C4-2B (cell line): ENCODE data around the gene MORN1.

ENCODE experiments used
- ZFX ChIP-seq: fragments of 450-650 bp; IDR thresholded peaks from 2 replicates; pipeline ENCODE4 v1.6.1; 2017
- TF ChIP-seq, protein P1 (sequence below): fragments of 450-650 bp; conservative IDR thresholded peaks from 2 replicates; pipeline ENCODE4 v1.5.1; 2017; ENCODE audit warnings: mild to moderate bottlenecking

DNA sequence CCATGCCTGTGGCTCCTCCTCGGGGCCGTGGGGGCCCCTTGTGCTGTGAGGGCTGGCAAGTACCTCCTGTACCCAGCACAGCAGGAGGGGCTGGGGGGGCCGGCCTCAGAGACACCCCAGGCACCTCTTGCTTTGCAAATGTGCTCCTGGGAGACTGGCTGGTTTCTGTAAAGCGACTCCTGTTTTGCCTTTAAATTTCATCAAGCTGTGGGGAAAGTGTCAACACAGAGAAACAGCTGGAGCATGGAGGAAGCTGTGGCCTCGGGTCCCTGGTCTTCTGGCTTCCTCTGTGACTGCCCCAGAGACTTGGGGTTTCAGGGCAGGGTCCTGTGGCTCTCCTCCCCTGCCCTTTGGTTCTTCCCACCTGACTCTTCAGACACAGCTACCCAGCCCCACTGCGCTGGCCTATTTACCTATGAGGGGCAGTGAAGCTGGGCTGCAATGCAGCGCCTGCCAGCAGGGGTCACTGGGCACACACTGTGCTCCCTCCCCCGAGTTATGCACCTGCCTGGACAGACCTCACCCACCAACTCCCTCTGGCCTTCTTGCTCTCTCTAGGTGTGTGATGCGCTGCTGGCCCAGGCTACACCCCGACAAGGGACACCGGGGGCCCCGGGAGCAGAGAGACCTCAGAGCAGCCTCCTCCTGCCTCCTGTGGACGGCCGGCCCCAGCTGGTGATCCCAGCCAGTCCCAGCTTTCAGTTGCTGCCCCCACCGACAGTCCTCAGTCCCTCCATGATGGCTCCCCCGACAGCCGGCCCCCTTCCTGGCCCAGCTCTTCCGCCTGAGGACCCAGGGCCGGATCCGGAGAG is 38.6 kb upstream of the MORN1 start:
- TF ChIP-seq, protein P1, sequence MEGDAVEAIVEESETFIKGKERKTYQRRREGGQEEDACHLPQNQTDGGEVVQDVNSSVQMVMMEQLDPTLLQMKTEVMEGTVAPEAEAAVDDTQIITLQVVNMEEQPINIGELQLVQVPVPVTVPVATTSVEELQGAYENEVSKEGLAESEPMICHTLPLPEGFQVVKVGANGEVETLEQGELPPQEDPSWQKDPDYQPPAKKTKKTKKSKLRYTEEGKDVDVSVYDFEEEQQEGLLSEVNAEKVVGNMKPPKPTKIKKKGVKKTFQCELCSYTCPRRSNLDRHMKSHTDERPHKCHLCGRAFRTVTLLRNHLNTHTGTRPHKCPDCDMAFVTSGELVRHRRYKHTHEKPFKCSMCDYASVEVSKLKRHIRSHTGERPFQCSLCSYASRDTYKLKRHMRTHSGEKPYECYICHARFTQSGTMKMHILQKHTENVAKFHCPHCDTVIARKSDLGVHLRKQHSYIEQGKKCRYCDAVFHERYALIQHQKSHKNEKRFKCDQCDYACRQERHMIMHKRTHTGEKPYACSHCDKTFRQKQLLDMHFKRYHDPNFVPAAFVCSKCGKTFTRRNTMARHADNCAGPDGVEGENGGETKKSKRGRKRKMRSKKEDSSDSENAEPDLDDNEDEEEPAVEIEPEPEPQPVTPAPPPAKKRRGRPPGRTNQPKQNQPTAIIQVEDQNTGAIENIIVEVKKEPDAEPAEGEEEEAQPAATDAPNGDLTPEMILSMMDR, result no peak; the same call in 1 of the 2 replicates
- no peak for TF ChIP-seq ZFX
